GM20000 (cell line): ENCODE data around the gene ITPA.
"Not testable (repeated sequence)": the region's sequence is repeated elsewhere in the genome, so short reads cannot be mapped to it uniquely, and the experiment has no call there.

Experiments
- DNase-seq: peaks from one replicate; pipeline ENCODE4 v3.0.0; 2012; ENCODE audit warnings: low spot score
- TF ChIP-seq, protein P1 (sequence below): IDR thresholded peaks from 2 replicates; pipeline ENCODE4 v1.5.1; 2012; ENCODE audit warnings: mild to moderate bottlenecking, control low read depth; ENCODE audit errors: extremely low read depth, missing control alignments

ITPA gene

DNA sequence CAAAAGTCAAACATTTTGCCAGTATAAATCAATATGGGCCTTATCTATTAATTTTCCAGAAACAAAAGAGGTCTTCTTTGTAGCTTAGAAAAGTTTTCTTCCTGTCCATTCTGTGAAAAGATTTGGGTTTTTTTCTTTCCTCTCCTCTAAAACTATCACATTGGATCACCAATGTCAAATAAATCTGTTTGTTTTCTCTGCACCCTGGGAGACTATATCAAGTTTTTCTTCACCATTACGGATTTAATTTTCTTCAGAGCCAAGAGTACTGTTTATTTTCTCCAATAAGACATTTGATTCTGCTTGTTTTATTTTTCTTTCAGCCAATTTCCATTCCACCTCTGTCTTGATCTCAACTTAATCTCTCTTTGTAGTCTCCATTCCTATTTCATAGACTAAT, 34.0 kb upstream of the ITPA start:
- no peak for DNase-seq
- TF ChIP-seq, protein P1, sequence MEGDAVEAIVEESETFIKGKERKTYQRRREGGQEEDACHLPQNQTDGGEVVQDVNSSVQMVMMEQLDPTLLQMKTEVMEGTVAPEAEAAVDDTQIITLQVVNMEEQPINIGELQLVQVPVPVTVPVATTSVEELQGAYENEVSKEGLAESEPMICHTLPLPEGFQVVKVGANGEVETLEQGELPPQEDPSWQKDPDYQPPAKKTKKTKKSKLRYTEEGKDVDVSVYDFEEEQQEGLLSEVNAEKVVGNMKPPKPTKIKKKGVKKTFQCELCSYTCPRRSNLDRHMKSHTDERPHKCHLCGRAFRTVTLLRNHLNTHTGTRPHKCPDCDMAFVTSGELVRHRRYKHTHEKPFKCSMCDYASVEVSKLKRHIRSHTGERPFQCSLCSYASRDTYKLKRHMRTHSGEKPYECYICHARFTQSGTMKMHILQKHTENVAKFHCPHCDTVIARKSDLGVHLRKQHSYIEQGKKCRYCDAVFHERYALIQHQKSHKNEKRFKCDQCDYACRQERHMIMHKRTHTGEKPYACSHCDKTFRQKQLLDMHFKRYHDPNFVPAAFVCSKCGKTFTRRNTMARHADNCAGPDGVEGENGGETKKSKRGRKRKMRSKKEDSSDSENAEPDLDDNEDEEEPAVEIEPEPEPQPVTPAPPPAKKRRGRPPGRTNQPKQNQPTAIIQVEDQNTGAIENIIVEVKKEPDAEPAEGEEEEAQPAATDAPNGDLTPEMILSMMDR: no peak

DNA sequence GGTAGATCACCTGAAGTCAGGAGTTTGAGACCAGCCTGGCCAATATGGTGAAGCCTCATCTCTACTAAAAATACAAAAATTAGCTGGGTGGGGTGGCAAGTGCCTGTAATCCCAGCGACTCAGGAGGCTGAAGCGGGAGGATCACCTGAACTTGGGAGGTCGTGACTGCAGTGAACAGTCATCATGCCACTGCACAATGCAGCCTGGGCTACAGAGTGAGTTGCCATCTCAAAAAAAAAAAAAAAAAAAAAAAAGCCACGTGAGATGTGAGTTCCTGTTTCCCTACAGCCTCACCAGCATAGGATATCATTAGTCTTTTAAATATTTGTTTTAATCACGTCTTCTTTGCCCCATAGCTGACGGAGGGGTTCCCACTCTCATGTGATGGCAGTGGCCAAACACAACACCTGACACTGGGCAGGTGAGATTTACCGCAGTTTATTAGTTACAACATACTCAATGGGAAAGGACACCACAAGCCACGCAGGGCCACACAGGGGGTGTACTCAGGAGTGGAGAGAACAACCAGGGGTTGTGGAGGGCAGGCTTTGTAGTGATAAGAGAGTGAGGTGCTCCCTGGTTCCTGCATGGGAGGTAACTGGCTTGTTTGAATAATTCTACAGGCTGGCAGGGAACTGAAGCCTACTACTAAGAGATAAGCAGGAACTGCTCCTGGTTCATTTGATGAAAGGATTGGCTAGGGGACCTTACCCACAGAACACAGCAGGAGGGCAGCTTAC, 31.4 kb upstream of the ITPA start:
- DNase-seq: no peak
- TF ChIP-seq, protein P1: no peak

DNA sequence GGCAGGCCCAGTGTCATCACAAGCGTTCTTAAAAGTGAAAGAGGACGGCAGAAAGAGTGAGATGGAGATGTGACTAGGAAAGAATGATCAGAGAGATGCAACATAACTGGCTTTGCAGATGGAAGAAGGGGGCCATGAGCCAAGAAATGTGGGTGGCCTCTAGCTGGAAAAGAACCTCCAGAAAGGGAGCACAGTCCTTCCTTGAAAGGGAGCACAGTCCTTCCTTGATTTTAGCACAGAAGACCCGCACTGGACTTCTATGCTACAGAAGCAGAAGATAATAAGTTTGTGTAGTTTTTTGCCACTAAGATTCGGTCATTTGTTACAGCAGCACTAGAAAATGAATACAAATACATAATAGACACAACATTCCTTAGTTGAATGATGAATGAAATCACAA, 29.0 kb upstream of the ITPA start:
- DNase-seq: no peak
- TF ChIP-seq, protein P1: no peak

DNA sequence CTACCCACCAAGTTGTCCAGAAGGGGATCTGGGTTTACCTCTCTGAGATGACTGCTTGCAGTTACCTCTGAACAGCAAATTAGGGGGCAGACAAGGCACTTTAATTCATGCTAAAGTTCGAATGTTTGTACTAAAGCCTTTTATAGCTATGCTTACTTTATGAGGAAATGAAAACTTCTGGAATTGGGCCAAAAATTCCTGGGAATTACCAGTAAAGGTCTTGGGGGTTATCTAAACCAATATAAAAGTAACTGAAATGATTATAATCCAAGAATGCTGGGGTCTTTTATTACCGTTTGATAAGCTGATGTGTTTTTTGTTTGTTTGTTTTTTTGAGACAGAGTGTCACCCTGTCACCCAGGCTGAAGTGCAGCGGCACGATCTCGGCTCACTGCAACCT, 28.0 kb upstream of the ITPA start:
- no peak for DNase-seq
- TF ChIP-seq, protein P1: no peak

DNA sequence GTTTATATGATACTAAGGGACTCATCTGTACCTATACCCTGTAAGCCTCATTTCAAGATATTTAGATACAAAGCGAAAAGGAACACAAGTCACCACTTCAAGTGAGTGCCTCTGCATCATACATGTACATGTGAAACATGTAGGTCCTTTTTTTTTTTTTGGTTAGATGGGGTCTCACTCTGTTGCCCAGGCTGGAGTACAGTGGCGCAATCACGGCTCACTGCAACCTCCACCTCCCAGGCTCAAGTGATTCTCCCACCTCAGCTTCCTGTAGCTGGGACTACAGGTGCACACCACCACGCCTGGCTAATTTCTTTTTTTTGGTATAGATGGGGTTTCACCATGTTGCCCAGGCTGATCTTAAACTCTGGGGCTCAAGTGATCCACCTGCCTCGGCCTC, 26.9 kb upstream of the ITPA start:
- not testable (repeated sequence) for DNase-seq

DNA sequence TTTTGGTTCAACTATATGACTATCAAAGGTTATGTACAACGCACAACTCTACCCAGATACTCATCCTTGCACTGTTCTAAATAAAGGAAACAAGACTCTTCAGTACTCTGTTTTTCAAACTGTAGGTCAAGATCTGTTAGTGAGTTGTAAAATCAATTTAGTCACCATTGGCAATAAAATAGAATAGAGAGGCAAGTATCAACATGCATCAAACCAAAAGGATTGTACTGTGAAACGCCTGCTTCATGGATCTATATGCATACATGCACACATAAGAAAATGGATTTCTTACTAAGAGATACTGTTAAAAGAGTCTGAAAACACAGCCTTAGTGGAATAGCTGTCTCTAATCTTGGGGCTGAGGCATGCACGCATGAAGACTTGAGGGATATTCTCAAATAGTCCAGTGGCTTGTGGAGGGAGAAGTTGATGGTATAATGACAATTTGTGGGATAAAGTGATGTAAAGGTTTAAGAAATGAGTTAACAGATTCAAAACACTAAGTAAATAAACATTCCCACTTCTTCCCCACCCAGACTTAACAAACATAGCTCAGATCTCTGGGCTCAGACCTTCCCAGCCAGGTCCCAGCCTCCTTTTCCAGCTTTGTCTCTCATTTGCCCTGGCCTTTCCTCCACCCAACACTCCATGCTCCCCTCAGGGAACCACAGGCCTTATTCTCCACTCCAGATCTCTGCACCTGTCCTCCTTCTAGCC, 25.2 kb upstream of the ITPA start:
- DNase-seq: no peak
- TF ChIP-seq, protein P1: no peak

DNA sequence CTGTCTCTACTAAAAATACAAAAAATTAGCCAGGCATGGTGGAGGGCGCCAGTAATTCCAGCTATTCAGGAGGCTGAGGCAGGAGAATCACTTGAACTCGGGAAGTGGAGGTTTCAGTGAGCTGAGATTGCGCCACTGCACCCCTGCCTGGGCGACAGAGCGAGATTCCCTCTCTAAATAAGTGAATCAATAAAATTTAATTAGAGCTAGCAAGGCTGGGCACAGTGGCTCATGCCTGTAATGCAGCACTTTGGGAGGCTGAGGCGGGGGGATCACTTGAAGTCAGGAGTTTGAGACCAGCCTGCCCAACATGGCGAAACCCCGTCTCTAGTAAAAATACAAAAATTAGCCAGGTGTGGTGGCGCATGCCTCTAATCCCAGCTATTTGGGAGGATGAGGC, 21.4 kb upstream of the ITPA start:
- not testable (repeated sequence) for DNase-seq

DNA sequence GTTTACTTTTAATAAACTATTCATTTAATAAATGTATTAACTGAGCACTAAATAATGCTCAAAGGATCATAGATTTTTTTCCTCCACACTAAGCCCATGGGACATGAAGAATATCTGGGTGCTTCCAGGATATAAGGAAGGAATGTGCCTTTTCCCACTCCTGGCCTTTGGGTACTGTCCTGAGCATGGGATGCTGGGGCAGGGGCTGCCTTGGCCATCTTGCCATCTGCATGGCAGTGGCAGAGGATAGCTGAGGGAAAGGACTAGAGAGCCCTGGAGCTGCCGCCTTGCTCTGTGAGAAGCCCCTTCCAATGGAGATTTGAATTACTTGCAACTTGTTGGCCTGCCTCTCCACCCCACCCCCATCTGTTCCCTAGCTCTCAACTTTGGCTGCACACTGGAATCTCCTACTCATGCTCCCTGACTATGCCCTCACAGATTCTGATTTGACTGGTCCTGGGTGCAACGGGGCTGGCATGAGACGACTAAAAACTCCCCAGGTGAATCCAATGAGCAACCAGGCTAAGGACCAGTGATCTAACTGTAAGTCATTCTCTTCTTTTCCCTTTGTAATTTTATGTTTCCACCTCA, 20.4 kb upstream of the ITPA start:
- no peak for DNase-seq

More for the DNA sequence above, 20.4 kb upstream of the ITPA start:
- TF ChIP-seq, protein P1: no peak
